HG03378 (cell line): ENCODE data around the gene KLHL35.

ENCODE experiments used
- ATAC-seq: cut with Tn5 transposase; IDR thresholded peaks from one replicate; pipeline ENCODE4 v1.9.1; 2021; ENCODE audit warnings: mild to moderate bottlenecking, moderate library complexity; ENCODE audit not compliant: unreplicated experiment

The KLHL35 gene

GRCh38 chr11:75432911-75433321, at the start of gene KLHL35:
KLHL35 (minus strand) TSS chr11:75433203; CDS start chr11:75430629, 2,574 bp downstream.
- ATAC-seq = no peak

GRCh38 chr11:75481922-75482606, 49.1 kb upstream of the KLHL35 start:
- no peak for ATAC-seq

- ATAC-seq = no peak
Observed at GRCh38 chr11:75481223-75481921, 48.4 kb upstream of the KLHL35 start.

- ATAC-seq = no peak
Observed at GRCh38 chr11:75480185-75481175, 47.5 kb upstream of the KLHL35 start.

- no peak for ATAC-seq
Observed at GRCh38 chr11:75479597-75480145, 46.7 kb upstream of the KLHL35 start.

- ATAC-seq = no peak
Observed at GRCh38 chr11:75478783-75479596, 46.0 kb upstream of the KLHL35 start.

GRCh38 chr11:75477614-75477935, 44.6 kb upstream of the KLHL35 start:
- ATAC-seq = no peak

GRCh38 chr11:75476739-75477613, 44.0 kb upstream of the KLHL35 start:
- no peak for ATAC-seq

GRCh38 chr11:75475767-75476650, 43.0 kb upstream of the KLHL35 start:
- no peak for ATAC-seq

GRCh38 chr11:75474878-75475766, 42.1 kb upstream of the KLHL35 start:
- ATAC-seq = no peak

GRCh38 chr11:75474240-75474639, 41.2 kb upstream of the KLHL35 start:
- no peak for ATAC-seq

- no peak for ATAC-seq
Observed at GRCh38 chr11:75473684-75474083, 40.7 kb upstream of the KLHL35 start.

GRCh38 chr11:75472081-75472732, 39.2 kb upstream of the KLHL35 start:
- ATAC-seq = no peak

GRCh38 chr11:75471176-75471973, 38.4 kb upstream of the KLHL35 start:
- ATAC-seq = no peak

GRCh38 chr11:75470476-75471080, 37.6 kb upstream of the KLHL35 start:
- ATAC-seq = no peak
